Loucy (cell line): ENCODE results near the gene ERP44.
"Not testable (repeated sequence)": the region's sequence is repeated elsewhere in the genome, so short reads cannot be mapped to it uniquely, and the experiment has no call there.

ENCODE experiments used
- H2AFZ ChIP-seq: fragments of 200-600 bp; sonication (generic); 2 replicates; pipeline ENCODE4 v1.6.0; 2016; ENCODE audit warnings: antibody characterized with exemption, mild to moderate bottlenecking, low read length, moderate library complexity
- H3F3A ChIP-seq: fragments of 200-600 bp; 2 replicates; pipeline ENCODE4 v1.6.0; 2016; ENCODE audit warnings: antibody characterized with exemption, low read depth, mild to moderate bottlenecking
- H3K27me3 ChIP-seq: fragments of 200-600 bp; sonication (generic); 2 replicates; pipeline ENCODE4 v1.6.1; 2014; ENCODE audit warnings: low read length, mild to moderate bottlenecking; ENCODE audit not compliant: insufficient read depth, poor library complexity, severe bottlenecking
- H3K36me3 ChIP-seq: fragments of 200-600 bp; sonication (generic); 2 replicates; pipeline ENCODE4 v1.6.1; 2016; ENCODE audit warnings: low read length; ENCODE audit not compliant: insufficient read depth
- H3K4me1 ChIP-seq: fragments of 200-600 bp; sonication (generic); 2 replicates; pipeline ENCODE4 v1.5.1; 2014; ENCODE audit warnings: low read length, mild to moderate bottlenecking; ENCODE audit not compliant: insufficient read depth, poor library complexity, severe bottlenecking
- H3K4me2 ChIP-seq: fragments of 200-600 bp; sonication (generic); 2 replicates; pipeline ENCODE4 v1.6.0; 2014; ENCODE audit warnings: antibody characterized with exemption, low read length, low read depth, mild to moderate bottlenecking; ENCODE audit not compliant: poor library complexity, severe bottlenecking
- H3K4me3 ChIP-seq: fragments of 200-600 bp; sonication (generic); 2 replicates; pipeline ENCODE4 v1.5.1; 2014; ENCODE audit warnings: low read length, mild to moderate bottlenecking, mixed read lengths; ENCODE audit not compliant: poor library complexity, severe bottlenecking
- H3K79me2 ChIP-seq: fragments of 200-600 bp; sonication (generic); 2 replicates; pipeline ENCODE4 v1.6.1; 2014; ENCODE audit warnings: low read length; ENCODE audit not compliant: insufficient read depth
- H3K9ac ChIP-seq: fragments of 200-600 bp; sonication (generic); 2 replicates; pipeline ENCODE4 v1.6.0; 2014; ENCODE audit warnings: mild to moderate bottlenecking, low read depth, low read length, moderate library complexity; ENCODE audit not compliant: poor library complexity, severe bottlenecking
- H3K9me2 ChIP-seq: fragments of 200-600 bp; sonication (generic); replicated peaks from 2 replicates; pipeline ENCODE4 v1.6.1; 2016; ENCODE audit warnings: low read depth, low read length, mixed read lengths
- H3K9me3 ChIP-seq: fragments of 200-600 bp; sonication (generic); 2 replicates; pipeline ENCODE4 v1.6.1; 2014; ENCODE audit warnings: mild to moderate bottlenecking, antibody characterized with exemption, low read length, low read depth; ENCODE audit not compliant: insufficient read depth
- H4K20me1 ChIP-seq: fragments of 200-600 bp; sonication (generic); 2 replicates; pipeline ENCODE4 v1.6.0; 2014; ENCODE audit warnings: antibody characterized with exemption, low read length, mild to moderate bottlenecking; ENCODE audit not compliant: insufficient read depth, poor library complexity, severe bottlenecking
- CTCF ChIP-seq: fragments of 200-600 bp; sonication (generic); conservative IDR thresholded peaks from 2 replicates; pipeline ENCODE4 v1.5.1; 2014; ENCODE audit warnings: mild to moderate bottlenecking, antibody characterized with exemption, low read length
- EZH2phosphoT487 ChIP-seq: fragments of 200-600 bp; IDR thresholded peaks from 2 replicates; pipeline ENCODE4 v1.6.1; 2018; ENCODE audit warnings: antibody characterized with exemption, mild to moderate bottlenecking, moderate library complexity, borderline replicate concordance

ERP44 gene

GRCh38 chr9:100066539-100066938, 32.3 kb downstream of the ERP44 start:
- Histone ChIP-seq H4K20me1 (peaks cover 17% of the 10 kb centered on the region), H2AFZ (no peak overlapping the region), H3K79me2 (peaks cover 40% of the 10 kb centered on the region), H3K36me3 (no peaks in the 10 kb centered on the region), H3K4me3 (no peak overlapping the region), H3K4me1 (peaks cover 17% of the 10 kb centered on the region), H3K9me2 (no peaks in the 10 kb centered on the region), H3K9me3 (no peaks in the 10 kb centered on the region), H3K4me2 (peak overlapping the region; percentile 31), H3F3A (no peaks in the 10 kb centered on the region), H3K27me3 (no peaks in the 10 kb centered on the region), H3K9ac (no peak overlapping the region)
- TF ChIP-seq CTCF (no peak), EZH2phosphoT487 (no peak)

- Histone ChIP-seq H3K4me3 (no peak overlapping the region), H3F3A (no peaks in the 10 kb centered on the region), H3K27me3 (no peaks in the 10 kb centered on the region), H2AFZ (no peak overlapping the region), H3K9me2 (no peaks in the 10 kb centered on the region), H3K9me3 (no peaks in the 10 kb centered on the region), H3K9ac (no peak overlapping the region), H3K79me2 (peaks cover 28% of the 10 kb centered on the region), H3K36me3 (no peaks in the 10 kb centered on the region), H3K4me2 (no peak overlapping the region), H3K4me1 (peaks cover 17% of the 10 kb centered on the region), H4K20me1 (peaks cover 5% of the 10 kb centered on the region)
- TF ChIP-seq EZH2phosphoT487 (no peak), CTCF (no peak)
Measured at GRCh38 chr9:100064872-100065581, 33.8 kb downstream of the ERP44 start.

GRCh38 chr9:100063185-100063584, 35.6 kb downstream of the ERP44 start:
- Histone ChIP-seq H3K9me3 (no peaks in the 10 kb centered on the region), H2AFZ (no peak overlapping the region), H3F3A (no peaks in the 10 kb centered on the region), H3K4me2 (no peak overlapping the region), H3K4me3 (no peak overlapping the region), H3K79me2 (peaks cover 25% of the 10 kb centered on the region), H3K9ac (no peak overlapping the region), H3K27me3 (no peaks in the 10 kb centered on the region), H3K36me3 (peaks cover 16% of the 10 kb centered on the region; the same call in 1 of the 2 replicates), H3K4me1 (peaks cover 17% of the 10 kb centered on the region), H3K9me2 (no peaks in the 10 kb centered on the region), H4K20me1 (peaks cover 5% of the 10 kb centered on the region)
- TF ChIP-seq CTCF (no peak), EZH2phosphoT487 (no peak)

GRCh38 chr9:100062683-100063082, 36.1 kb downstream of the ERP44 start:
- not testable (repeated sequence) for H4K20me1 ChIP-seq, H3K9ac ChIP-seq, H3F3A ChIP-seq, H3K9me2 ChIP-seq, H3K27me3 ChIP-seq, H3K4me3 ChIP-seq, H3K4me2 ChIP-seq, H3K9me3 ChIP-seq, H2AFZ ChIP-seq
- H3K79me2 ChIP-seq = peaks cover 25% of the 10 kb centered on the region
- H3K4me1 ChIP-seq = peaks cover 17% of the 10 kb centered on the region
- H3K36me3 ChIP-seq = peaks cover 21% of the 10 kb centered on the region; the same call in 1 of the 2 replicates
